ENCODE data around the gene CLUH.

DNA sequence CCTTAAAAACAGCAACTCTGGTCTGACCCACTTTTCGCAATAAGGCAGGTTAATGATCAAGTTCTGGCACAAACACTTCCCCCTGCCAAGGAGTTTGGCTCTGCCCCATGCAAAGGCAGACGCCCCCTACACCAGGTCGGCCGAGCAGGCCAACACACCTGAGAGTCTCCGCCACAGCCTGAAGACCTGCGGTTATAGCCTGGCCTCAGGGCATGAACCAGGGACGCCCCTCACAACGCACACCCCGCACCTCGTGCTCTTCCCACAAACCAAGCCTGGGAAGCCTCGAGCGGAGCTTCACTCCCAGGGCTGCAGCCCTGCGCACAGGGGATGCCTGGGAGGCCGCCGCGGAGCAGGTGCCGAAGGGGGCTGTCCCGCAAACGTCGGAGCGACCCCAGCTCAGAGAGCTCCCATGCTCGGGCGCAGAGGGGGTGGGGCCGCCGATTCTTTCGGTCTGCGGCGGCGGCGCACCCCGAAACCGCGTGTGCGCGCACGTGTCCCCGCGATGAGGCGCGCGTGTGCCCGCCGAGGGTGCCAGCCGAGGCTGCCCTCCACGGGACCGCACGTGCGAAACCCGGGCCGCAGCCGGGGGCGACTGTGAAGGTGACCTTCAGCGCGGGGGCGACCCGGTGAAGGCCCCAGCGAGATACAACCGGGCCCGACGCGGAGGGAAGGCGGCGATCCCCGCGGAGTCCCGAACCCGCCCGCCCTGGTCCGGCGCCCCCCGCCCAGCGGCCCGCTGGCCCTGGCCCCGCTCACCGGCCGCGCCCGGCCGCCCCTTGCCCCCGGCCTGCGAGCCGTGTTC lies 559 bp downstream of the CLUH start:
- TF ChIP-seq, protein P1, sequence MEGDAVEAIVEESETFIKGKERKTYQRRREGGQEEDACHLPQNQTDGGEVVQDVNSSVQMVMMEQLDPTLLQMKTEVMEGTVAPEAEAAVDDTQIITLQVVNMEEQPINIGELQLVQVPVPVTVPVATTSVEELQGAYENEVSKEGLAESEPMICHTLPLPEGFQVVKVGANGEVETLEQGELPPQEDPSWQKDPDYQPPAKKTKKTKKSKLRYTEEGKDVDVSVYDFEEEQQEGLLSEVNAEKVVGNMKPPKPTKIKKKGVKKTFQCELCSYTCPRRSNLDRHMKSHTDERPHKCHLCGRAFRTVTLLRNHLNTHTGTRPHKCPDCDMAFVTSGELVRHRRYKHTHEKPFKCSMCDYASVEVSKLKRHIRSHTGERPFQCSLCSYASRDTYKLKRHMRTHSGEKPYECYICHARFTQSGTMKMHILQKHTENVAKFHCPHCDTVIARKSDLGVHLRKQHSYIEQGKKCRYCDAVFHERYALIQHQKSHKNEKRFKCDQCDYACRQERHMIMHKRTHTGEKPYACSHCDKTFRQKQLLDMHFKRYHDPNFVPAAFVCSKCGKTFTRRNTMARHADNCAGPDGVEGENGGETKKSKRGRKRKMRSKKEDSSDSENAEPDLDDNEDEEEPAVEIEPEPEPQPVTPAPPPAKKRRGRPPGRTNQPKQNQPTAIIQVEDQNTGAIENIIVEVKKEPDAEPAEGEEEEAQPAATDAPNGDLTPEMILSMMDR (IDR thresholded peaks at IDR 0.05 in 8 of 11, conservative IDR thresholded peaks at IDR 0.05 in 3 of 11) = no peak
- TF ChIP-seq POLR2AphosphoS5 (IDR thresholded peaks at IDR 0.05) = no peak
- no peak for TF ChIP-seq POLR2A (IDR thresholded peaks at IDR 0.05)
